DMS114 treated with DMSO at 0.1 percent for 48 hours (cell line): ENCODE measurements around the gene OBP2B.

Source experiments
- DNase-seq: peaks from one replicate; lab custom pipeline; 2025; ENCODE audit not compliant: unreplicated experiment; lab: John Stamatoyannopoulos, UW

OBP2B gene

GRCh38 chr9:133202688-133203453 lies 6.2 kb downstream of the OBP2B start:
- no peak for DNase-seq

GRCh38 chr9:133202145-133202513 lies 6.9 kb downstream of the OBP2B start:
- DNase-seq: no peak

- no peak for DNase-seq
Measured at GRCh38 chr9:133201424-133202144, 7.5 kb downstream of the OBP2B start.

GRCh38 chr9:133200631-133201030 lies 8.4 kb downstream of the OBP2B start:
- no peak for DNase-seq

GRCh38 chr9:133199648-133200321 lies 9.3 kb downstream of the OBP2B start:
- no peak for DNase-seq

- no peak for DNase-seq
Measured at GRCh38 chr9:133195029-133195428, 14.0 kb downstream of the OBP2B start.

- DNase-seq: no peak
Measured at GRCh38 chr9:133194597-133194996, 14.5 kb downstream of the OBP2B start.

- DNase-seq: no peak
Measured at GRCh38 chr9:133191989-133192388, 17.1 kb downstream of the OBP2B start.

GRCh38 chr9:133189826-133190225 lies 19.2 kb downstream of the OBP2B start:
- DNase-seq: no peak

- no peak for DNase-seq
Measured at GRCh38 chr9:133188843-133189180, 20.2 kb downstream of the OBP2B start.

- no peak for DNase-seq
Measured at GRCh38 chr9:133188006-133188842, 20.8 kb downstream of the OBP2B start.

GRCh38 chr9:133187561-133188005 lies 21.5 kb downstream of the OBP2B start:
- DNase-seq: no peak

- no peak for DNase-seq
Measured at GRCh38 chr9:133186736-133187135, 22.3 kb downstream of the OBP2B start.

GRCh38 chr9:133184971-133185370 lies 24.1 kb downstream of the OBP2B start:
- peak; percentile 67 for DNase-seq

GRCh38 chr9:133182151-133182550 lies 26.9 kb downstream of the OBP2B start:
- no peak for DNase-seq

- DNase-seq: no peak
Measured at GRCh38 chr9:133181561-133181960, 27.5 kb downstream of the OBP2B start.

GRCh38 chr9:133180953-133181352 lies 28.1 kb downstream of the OBP2B start:
- DNase-seq: no peak

- DNase-seq: no peak
Measured at GRCh38 chr9:133173056-133173455, 36.0 kb downstream of the OBP2B start.

GRCh38 chr9:133171161-133171961 lies 37.7 kb downstream of the OBP2B start:
- DNase-seq: no peak

- no peak for DNase-seq
Measured at GRCh38 chr9:133170716-133171115, 38.3 kb downstream of the OBP2B start.
